Myocyte (in vitro differentiated cells): ENCODE measurements around the gene ZNF316. TPM values are rescaled to one million over a fixed set of nuclear protein-coding genes. Genes with fewer than 3 reads are reported as not detected.
"Not testable (repeated sequence)": the region's sequence is repeated elsewhere in the genome, so short reads cannot be mapped to it uniquely, and the experiment has no call there.

Experiments used
- DNase-seq: peaks from one replicate; pipeline ENCODE4 v3.0.0-alpha.2; 2012; ENCODE audit warnings: low read depth
- total RNA-seq: library from RNA; depleted of rRNA; stranded (reverse); fragments of >200 nt; gene quantifications from 2 replicates; pipeline ENCODE4 v1.2.3, GENCODE V29; 2014

Gene ZNF316
- total RNA-seq, 1 donor from 2014 or later = 33.7 TPM

GRCh38 chr7:6646465-6646864 lies 9.3 kb downstream of the ZNF316 start:
- no peak for DNase-seq

- DNase-seq = no peak
These were observed 10.0 kb downstream of the ZNF316 start for GRCh38 chr7:6647080-6647479.

GRCh38 chr7:6647541-6647940 lies 10.4 kb downstream of the ZNF316 start:
- no peak for DNase-seq

- no peak for DNase-seq
These were observed 11.1 kb downstream of the ZNF316 start for GRCh38 chr7:6648066-6648814.

- DNase-seq = no peak
These were observed 11.6 kb downstream of the ZNF316 start for GRCh38 chr7:6648815-6649104.

GRCh38 chr7:6649241-6649961 lies 12.3 kb downstream of the ZNF316 start:
- DNase-seq = no peak

GRCh38 chr7:6650086-6650485 lies 13.0 kb downstream of the ZNF316 start:
- no peak for DNase-seq

GRCh38 chr7:6650521-6651011 lies 13.4 kb downstream of the ZNF316 start:
- no peak for DNase-seq

- no peak for DNase-seq
These were observed 14.8 kb downstream of the ZNF316 start for GRCh38 chr7:6651851-6652445.

GRCh38 chr7:6652446-6653011 lies 15.4 kb downstream of the ZNF316 start:
- DNase-seq = no peak

- no peak for DNase-seq
These were observed 16.2 kb downstream of the ZNF316 start for GRCh38 chr7:6653071-6654003.

- no peak for DNase-seq
These were observed 17.2 kb downstream of the ZNF316 start for GRCh38 chr7:6654113-6654841.

- DNase-seq = no peak
These were observed 17.9 kb downstream of the ZNF316 start for GRCh38 chr7:6654842-6655610.

GRCh38 chr7:6655636-6656385 lies 18.7 kb downstream of the ZNF316 start:
- DNase-seq = no peak

- DNase-seq = no peak
These were observed 19.3 kb downstream of the ZNF316 start for GRCh38 chr7:6656413-6656812.

- no peak for DNase-seq
These were observed 21.7 kb downstream of the ZNF316 start for GRCh38 chr7:6658618-6659345.

- not testable (repeated sequence) for DNase-seq
These were observed 33.7 kb downstream of the ZNF316 start for GRCh38 chr7:6670851-6671250.

- DNase-seq = no peak
These were observed 38.8 kb downstream of the ZNF316 start for GRCh38 chr7:6675807-6676405.
